ENCODE measurements around the gene CFDP1. TPM values are rescaled to one million over a fixed set of nuclear protein-coding genes. Genes with fewer than 3 reads are reported as not detected.

Gene CFDP1
- total and polyA plus RNA-seq, 8 donors, result 43.4 to 151 (median 134) TPM

DNA sequence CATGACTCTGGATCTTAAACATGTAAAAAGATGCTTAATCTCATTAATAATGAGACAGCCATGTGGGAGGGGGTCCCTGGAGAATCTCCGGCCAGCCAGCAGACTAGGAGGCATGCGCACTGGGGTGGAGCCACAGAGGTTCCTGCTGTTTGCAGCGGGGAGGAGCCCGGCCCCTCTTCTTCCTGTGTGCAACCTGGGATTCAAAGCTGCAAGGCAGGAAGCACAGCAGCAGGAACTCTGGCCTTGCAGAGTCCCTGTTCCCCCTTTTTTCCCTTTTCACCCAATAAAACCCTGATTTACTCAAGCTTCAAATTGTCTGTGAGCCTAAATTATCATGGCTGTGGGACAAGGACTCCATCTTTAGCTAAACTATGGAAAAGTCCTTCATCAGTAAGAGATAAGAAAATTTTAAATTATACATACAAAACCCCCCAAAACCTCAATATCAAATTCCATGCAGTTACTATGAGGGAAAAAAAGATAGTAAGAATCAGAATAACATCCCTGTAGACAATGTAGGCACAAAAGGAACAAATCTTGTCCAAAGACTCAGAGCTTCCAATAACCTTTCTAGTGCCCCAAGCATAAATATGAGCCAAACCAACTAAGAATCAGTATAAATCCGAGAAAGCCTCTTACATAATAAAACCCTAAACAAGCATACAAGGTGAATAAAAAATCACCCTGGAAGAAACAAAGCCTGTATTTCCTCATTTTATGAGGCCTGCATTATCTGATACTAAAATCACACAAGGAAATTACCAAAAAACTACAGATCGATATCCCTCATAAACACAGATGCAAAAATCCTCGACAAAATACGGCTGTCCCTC is 12.1 kb downstream of the CFDP1 start:
- Histone ChIP-seq H3K27ac (peak overlapping the region in 1 of 2 donors; percentile 48), H3K4me1 (peaks cover 4 to 15% of the 10 kb centered on the region in 2 donors), H3K9me3 (no peaks in the 10 kb centered on the region), H3K4me3 (no peak overlapping the region), H3K36me3 (no peaks in the 10 kb centered on the region), H3K27me3 (no peaks in the 10 kb centered on the region)
- DNase-seq (peak in 3 of 4 donors; percentile 39 to 88 (median 77)), ATAC-seq (peak; percentile 97)
- intact Hi-C loops (cut with DNase I), result no loop called here
- TF ChIP-seq, protein P1, sequence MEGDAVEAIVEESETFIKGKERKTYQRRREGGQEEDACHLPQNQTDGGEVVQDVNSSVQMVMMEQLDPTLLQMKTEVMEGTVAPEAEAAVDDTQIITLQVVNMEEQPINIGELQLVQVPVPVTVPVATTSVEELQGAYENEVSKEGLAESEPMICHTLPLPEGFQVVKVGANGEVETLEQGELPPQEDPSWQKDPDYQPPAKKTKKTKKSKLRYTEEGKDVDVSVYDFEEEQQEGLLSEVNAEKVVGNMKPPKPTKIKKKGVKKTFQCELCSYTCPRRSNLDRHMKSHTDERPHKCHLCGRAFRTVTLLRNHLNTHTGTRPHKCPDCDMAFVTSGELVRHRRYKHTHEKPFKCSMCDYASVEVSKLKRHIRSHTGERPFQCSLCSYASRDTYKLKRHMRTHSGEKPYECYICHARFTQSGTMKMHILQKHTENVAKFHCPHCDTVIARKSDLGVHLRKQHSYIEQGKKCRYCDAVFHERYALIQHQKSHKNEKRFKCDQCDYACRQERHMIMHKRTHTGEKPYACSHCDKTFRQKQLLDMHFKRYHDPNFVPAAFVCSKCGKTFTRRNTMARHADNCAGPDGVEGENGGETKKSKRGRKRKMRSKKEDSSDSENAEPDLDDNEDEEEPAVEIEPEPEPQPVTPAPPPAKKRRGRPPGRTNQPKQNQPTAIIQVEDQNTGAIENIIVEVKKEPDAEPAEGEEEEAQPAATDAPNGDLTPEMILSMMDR (IDR thresholded peaks at IDR 0.05), result no peak

GRCh38 chr16:75416904-75417565 is 16.3 kb downstream of the CFDP1 start:
- Histone ChIP-seq H3K27me3 (no peaks in the 10 kb centered on the region), H3K27ac (no peak overlapping the region), H3K4me1 (peaks cover 4 to 15% of the 10 kb centered on the region in 2 donors), H3K4me3 (no peak overlapping the region), H3K9me3 (no peaks in the 10 kb centered on the region), H3K36me3 (peaks cover 0 to 6% of the 10 kb centered on the region in 2 donors)
- TF ChIP-seq, protein P1 (IDR thresholded peaks at IDR 0.05), result no peak
- DNase-seq (no peak), ATAC-seq (no peak)
- intact Hi-C loops (cut with DNase I), result no loop called here

- no peak overlapping the region for H3K27ac ChIP-seq
- peaks cover 0 to under 1% of the 10 kb centered on the region in 2 donors for H3K4me1 ChIP-seq
- no peaks in the 10 kb centered on the region for H3K9me3 ChIP-seq
- intact Hi-C loops (cut with DNase I), result no loop called here
- no peak for DNase-seq
- H3K4me3 ChIP-seq, result no peak overlapping the region
- no peak for ATAC-seq
- TF ChIP-seq, protein P1 (IDR thresholded peaks at IDR 0.05), result no peak
- peaks cover 0 to 23% of the 10 kb centered on the region in 2 donors for H3K36me3 ChIP-seq
- H3K27me3 ChIP-seq, result no peaks in the 10 kb centered on the region
These were observed 18.0 kb downstream of the CFDP1 start for GRCh38 chr16:75415169-75415905.

GRCh38 chr16:75413951-75414350 is 19.4 kb downstream of the CFDP1 start:
- Histone ChIP-seq H3K4me1 (no peaks in the 10 kb centered on the region), H3K4me3 (no peak overlapping the region), H3K36me3 (peaks cover 0 to 37% of the 10 kb centered on the region in 2 donors), H3K27me3 (no peaks in the 10 kb centered on the region), H3K9me3 (no peaks in the 10 kb centered on the region), H3K27ac (no peak overlapping the region)
- intact Hi-C loops (cut with DNase I), result no loop called here
- TF ChIP-seq, protein P1 (IDR thresholded peaks at IDR 0.05), result no peak
- no peak for ATAC-seq
- no peak for DNase-seq

Measured in left lung (tissue), 10 donors.